ENCODE data around the gene MAP4K3.
"Not testable (repeated sequence)": the region's sequence is repeated elsewhere in the genome, so short reads cannot be mapped to it uniquely, and the experiment has no call there.

The MAP4K3 gene

GRCh38 chr2:39370101-39370500 is 67.0 kb downstream of the MAP4K3 start:
- no peak for DNase-seq

- DNase-seq: no peak
Observed at GRCh38 chr2:39368846-39369245, 68.2 kb downstream of the MAP4K3 start.

- no peak for DNase-seq
Observed at GRCh38 chr2:39368376-39368775, 68.7 kb downstream of the MAP4K3 start.

- DNase-seq: no peak
Observed at GRCh38 chr2:39362595-39362994, 74.5 kb downstream of the MAP4K3 start.

GRCh38 chr2:39361511-39361910 is 75.6 kb downstream of the MAP4K3 start:
- no peak for DNase-seq

GRCh38 chr2:39360342-39360741 is 76.7 kb downstream of the MAP4K3 start:
- not testable (repeated sequence) for DNase-seq

- DNase-seq: no peak
Observed at GRCh38 chr2:39359453-39360038, 77.5 kb downstream of the MAP4K3 start.

GRCh38 chr2:39356922-39357639 is 80.0 kb downstream of the MAP4K3 start:
- no peak for DNase-seq

- DNase-seq: no peak
Observed at GRCh38 chr2:39350658-39351057, 86.4 kb downstream of the MAP4K3 start.

GRCh38 chr2:39338502-39338901 is 98.6 kb downstream of the MAP4K3 start:
- no peak for DNase-seq

- DNase-seq: no peak
Observed at GRCh38 chr2:39335930-39336329, 101.2 kb downstream of the MAP4K3 start.

- DNase-seq: no peak
Observed at GRCh38 chr2:39334978-39335377, 102.1 kb downstream of the MAP4K3 start.

GRCh38 chr2:39334529-39334928 is 102.6 kb downstream of the MAP4K3 start:
- no peak for DNase-seq

- no peak for DNase-seq
Observed at GRCh38 chr2:39326644-39327043, 110.4 kb downstream of the MAP4K3 start.

- DNase-seq: no peak
Observed at GRCh38 chr2:39325966-39326365, 111.1 kb downstream of the MAP4K3 start.

- not testable (repeated sequence) for DNase-seq
Observed at GRCh38 chr2:39321056-39322035, 115.7 kb downstream of the MAP4K3 start.

- DNase-seq: no peak
Observed at GRCh38 chr2:39320162-39320561, 116.9 kb downstream of the MAP4K3 start.

GRCh38 chr2:39313575-39313974 is 123.5 kb downstream of the MAP4K3 start:
- no peak for DNase-seq

- DNase-seq: no peak
Observed at GRCh38 chr2:39311469-39311868, 125.6 kb downstream of the MAP4K3 start.

- DNase-seq: no peak
Observed at GRCh38 chr2:39308778-39309177, 128.3 kb downstream of the MAP4K3 start.

- DNase-seq: no peak
Observed at GRCh38 chr2:39306626-39307025, 130.5 kb downstream of the MAP4K3 start.

GRCh38 chr2:39304729-39305128 is 132.4 kb downstream of the MAP4K3 start:
- no peak for DNase-seq

- no peak for DNase-seq
Observed at GRCh38 chr2:39304200-39304599, 132.9 kb downstream of the MAP4K3 start.

GRCh38 chr2:39301352-39301751 is 135.7 kb downstream of the MAP4K3 start:
- DNase-seq: no peak
